Measurements from ENCODE around the gene ARID5A. TPM values are rescaled to one million over a fixed set of nuclear protein-coding genes. Genes with fewer than 3 reads are reported as not detected.
"Not testable (repeated sequence)": the region's sequence is repeated elsewhere in the genome, so short reads cannot be mapped to it uniquely, and the experiment has no call there.

ARID5A gene
- 10.0 and 10.9 TPM in 2 replicates for total RNA-seq

DNA sequence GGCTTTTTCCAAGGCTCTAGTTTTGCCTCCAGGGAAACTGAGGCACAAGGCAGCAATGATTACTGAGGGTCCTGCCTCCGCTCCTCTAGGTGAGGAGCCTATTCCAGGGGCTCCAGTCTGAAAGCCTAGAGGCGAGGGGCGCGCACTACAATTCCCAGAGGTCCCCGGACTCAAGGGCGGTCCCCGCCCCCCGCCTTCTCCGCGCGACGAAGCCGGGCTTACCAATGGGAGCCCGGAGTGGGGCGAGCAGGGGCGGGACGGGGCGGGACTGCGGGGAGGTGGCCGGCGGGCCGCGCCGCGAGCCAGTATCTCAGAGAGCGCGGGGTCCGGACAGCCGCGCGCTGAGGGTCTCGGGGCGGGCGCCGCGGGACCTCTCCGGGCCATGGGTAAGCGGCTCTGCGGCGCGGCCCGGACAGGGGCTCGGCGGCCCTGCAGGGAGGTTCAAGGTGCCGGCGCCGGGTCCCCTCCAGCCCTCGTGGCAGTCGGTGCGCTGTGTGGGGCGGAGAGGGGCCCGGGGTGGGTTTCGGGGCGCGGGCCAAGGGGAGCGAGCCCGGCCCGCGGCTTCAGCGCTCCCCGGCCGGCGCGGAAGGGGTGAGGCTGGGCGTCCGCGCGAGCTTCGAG is at the start of gene ARID5A:
TSS of gene ARID5A (plus strand) at position 308 of the 621 bp plus-strand sequence. CDS start at position 383, 75 bp downstream.
- peak; percentile 72 for DNase-seq (ENCODE audit: low read depth, low spot score)

DNA sequence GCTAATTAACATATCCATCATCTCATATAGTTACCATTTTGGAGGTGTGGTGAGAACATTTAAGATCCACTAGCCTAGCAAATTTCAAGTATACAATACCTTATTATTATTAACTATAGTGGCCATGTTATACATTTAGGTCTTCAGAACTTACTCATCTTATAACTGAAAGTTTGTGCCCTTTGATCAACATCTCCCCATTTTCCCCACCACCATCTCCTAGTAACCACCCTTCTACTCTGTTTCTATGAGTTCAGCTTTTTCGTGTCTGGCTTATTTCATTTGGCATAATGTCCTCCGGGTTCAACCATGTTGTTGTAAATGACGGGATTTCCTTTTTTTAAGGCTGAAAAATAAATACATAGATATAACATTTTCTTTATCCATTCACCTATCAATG is 47.3 kb upstream of the ARID5A start:
- DNase-seq (ENCODE audit: low read depth, low spot score), result no peak

DNA sequence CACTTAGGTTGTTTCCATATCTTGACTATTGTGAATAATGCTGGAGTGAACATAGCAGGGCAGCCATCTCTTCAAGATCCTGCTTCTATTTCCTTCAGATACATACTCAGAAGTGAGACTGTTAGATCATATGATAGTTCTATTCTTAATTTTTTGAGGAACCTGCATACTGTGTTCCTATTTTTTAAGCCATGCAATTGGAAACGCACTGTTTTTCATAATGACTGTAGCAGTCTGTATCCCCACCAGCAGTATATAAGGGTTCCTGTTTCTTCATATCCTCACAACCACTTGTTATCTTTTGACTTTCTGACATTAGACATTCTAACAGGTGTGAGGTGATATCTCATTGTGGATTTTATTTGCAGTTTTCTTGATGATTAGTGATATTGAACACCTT is 46.9 kb upstream of the ARID5A start:
- no peak for DNase-seq (ENCODE audit: low read depth, low spot score)

DNA sequence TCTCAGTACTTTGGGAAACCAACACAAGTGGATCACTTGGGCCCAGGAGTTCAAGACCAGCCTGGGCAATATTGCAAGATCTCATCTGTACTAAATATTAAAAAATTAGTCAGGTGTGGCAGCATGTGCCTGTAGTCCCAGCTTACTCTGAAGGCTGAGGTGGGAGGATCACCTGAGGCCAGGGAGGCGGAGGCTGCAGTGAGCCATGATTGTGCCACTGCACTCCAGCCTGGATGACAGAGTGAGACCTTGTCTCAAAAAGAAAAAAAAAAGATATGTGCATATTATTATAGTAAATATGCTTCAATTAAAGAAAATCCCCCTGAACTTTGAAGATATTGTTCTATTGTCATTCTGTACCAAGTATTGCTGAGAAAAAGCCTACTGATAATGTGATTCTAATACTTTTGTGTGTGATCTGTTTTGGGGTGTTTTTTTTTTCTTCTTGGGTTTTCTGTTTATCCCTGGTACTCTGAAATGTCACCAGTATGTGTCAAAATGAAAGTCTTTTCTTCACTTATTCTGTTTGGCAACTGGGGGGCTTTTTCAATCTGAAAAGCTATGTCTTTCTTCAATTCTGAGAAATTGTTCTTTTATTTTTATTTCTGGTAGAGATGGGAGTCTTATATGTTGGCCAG is 44.6 kb upstream of the ARID5A start:
- DNase-seq (ENCODE audit: low read depth, low spot score), result no peak

GRCh38 chr2:96493072-96493471 is 43.5 kb upstream of the ARID5A start:
- no peak for DNase-seq (ENCODE audit: low read depth, low spot score)

DNA sequence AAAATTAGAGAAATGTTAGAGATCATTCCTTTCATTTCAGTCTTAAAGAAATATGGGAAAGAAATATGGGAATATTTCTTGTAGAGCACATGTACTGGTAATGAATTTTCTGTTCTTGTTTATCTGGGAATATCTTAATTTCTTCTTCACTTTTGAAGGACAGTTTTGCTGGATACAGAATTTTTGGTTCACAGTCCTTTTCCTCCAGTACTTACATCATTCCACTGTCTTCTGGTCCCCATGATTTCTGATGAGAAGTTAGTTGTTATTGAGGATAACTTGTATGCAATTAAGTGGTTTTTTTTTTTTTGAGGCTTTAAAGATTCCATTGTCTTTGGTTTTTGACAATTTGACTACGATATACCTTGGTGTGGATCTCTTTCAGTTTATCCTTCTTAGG is 42.4 kb upstream of the ARID5A start:
- no peak for DNase-seq (ENCODE audit: low read depth, low spot score)

DNA sequence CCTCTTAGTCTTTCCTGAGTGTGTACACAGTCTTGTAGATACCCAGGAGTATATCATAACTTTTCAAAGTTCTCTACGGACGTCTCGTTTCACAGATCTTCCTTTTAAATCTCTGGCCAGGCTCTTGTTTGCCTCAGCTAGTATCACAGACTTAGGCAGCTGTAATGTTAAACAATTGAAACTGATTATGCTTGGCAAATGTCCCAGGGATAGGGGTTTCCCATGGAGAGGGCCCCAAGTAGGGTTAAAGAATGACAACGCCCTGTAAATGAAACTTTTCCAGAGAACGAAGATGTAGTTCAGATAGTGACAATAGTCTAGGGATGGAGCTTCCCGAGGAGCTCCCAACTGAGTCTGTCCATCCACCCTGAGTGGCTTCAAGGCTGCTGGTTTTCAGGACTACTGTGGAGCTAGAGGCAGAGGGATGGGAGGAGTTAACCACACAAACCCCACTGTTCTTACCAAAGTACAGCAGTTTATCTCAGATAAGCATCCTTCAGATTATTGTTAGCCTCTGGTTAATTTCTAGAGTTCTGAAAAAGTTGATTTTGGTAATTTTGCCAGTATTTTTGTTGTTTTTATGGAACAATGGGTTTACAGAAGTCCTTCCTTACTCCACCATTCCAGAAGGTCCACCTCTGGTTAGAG is 40.4 kb upstream of the ARID5A start:
- no peak for DNase-seq (ENCODE audit: low read depth, low spot score)

GRCh38 chr2:96498021-96498431 is 38.5 kb upstream of the ARID5A start:
- no peak for DNase-seq (ENCODE audit: low read depth, low spot score)

DNA sequence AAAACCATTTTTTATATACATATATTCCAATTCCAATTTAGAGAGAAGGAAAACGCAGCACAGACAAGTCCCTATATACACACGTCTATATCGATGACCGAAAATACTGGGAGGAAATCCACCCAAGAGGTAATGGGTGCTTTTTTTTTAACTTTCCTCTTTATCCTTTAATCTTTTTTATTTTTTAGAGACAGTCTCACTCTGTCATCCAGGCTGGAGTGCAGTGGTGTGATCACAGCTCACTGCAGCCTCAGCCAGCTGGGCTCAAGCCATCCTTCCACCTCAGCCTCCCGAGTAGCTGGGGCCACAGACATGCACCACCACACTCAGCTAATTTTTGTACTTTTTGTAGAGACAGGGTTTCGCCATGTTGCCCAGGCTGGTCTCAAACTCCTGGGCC is 37.9 kb upstream of the ARID5A start:
- DNase-seq (ENCODE audit: low read depth, low spot score), result not testable (repeated sequence)

GRCh38 chr2:96499061-96499960 is 37.2 kb upstream of the ARID5A start:
- no peak for DNase-seq (ENCODE audit: low read depth, low spot score)

- no peak for DNase-seq (ENCODE audit: low read depth, low spot score)
These were observed 36.0 kb upstream of the ARID5A start for GRCh38 chr2:96500385-96501066.

DNA sequence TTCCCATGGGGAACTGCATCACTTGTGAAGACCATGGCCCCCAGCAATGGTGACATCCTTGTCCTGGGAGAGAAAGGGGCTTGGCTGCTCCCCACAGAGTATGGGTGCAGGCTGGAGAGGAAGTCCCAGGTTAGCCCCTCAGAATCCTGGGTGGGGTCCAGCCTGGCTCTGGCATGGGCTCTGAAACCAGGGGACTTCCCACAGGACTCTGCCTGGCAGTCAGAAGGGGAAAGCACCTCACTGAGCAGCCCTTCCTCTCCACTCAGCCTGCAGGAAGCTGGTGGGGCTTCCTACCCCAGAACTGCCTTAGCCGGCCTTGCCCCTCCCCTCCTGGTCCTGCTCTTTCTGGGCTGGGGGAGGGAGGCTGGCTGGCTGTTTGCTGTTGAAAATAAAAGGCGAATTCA is 35.1 kb upstream of the ARID5A start:
- no peak for DNase-seq (ENCODE audit: low read depth, low spot score)

- DNase-seq (ENCODE audit: low read depth, low spot score), result no peak
These were observed 34.4 kb upstream of the ARID5A start for GRCh38 chr2:96501886-96502810.

DNA sequence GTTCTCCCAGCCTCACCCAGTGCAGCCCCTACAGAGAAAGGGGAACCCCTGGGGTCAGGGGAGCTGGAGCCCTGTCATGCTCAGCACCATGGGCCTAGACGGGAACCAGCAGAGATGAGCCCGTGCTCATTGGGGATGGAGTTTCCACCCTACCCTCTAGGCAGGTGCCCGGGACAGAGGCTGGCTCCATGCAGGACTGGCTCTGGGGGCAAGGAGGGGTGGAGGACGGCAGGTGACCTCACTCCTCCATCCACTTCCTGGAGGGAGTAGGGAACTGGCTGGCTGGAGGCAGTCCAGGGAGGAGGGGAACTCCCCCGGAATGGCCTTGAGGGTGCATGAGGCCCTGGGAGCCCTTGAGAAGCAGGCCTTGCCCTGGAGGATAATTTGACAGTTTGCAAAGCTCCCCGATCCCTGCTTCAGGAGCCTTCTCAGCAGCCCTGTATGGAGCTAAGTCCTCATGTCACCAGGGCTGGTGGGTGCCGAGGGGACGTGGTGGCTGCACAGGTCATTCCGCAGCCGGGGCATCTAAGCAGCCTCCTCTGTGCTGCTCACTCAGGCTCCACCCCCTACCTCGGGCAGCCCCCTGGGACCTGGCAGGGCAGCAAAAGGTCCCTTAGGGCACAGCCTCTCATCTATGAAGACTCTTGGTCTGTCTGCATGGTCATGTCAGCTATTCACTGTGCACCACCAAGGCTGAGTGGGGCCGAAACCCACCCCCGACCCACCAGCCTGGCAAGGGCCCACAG is 33.5 kb upstream of the ARID5A start:
- DNase-seq (ENCODE audit: low read depth, low spot score), result no peak

- DNase-seq (ENCODE audit: low read depth, low spot score), result no peak
These were observed 32.8 kb upstream of the ARID5A start for GRCh38 chr2:96503637-96504243.

DNA sequence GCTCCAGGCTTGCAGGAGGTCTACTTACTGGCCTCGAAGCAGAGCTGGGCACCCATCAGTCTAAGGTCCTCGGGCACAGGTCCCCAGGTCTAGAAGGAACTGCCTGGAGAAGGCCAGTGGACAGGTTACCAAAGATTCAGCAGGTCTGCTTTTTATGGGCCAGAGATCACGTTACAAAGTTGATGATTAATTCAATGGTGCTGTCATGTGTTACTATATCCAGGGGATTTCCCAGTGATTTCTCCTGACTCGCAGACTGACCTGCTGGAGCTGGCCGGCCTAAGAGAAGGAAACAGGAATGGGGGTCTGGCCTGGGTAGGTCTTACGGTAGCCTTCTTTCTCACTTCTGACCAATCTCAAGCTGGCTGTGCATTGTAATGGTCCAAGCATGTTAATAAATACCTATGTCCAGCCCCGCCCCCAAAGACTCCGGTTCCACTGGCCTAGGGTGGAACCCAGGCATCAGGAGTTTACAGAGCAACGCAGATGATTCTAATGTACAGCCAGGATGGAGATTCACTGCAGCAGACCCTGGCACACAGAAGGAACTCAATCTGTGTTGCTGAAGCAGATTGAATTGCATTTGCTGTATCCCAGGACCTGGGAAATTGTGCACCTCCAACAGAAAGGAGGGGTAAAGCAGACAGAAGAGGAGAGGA is 31.2 kb upstream of the ARID5A start, which contains the start of gene NEURL3:
TSS of gene NEURL3 (minus strand) at position 127 of the 659 bp plus-strand sequence. CDS start at position 56, 71 bp downstream.
- no peak for DNase-seq (ENCODE audit: low read depth, low spot score)

- no peak for DNase-seq (ENCODE audit: low read depth, low spot score)
These were observed 30.3 kb upstream of the ARID5A start for GRCh38 chr2:96506016-96506906.

Data from pulmonary artery endothelial cell (primary cell).